Mesendoderm (in vitro differentiated cells): ENCODE data around the gene KIF11.
"Not testable (repeated sequence)": the region's sequence is repeated elsewhere in the genome, so short reads cannot be mapped to it uniquely, and the experiment has no call there.

ENCODE experiments used
- DNase-seq: peaks from one replicate; pipeline ENCODE4 v3.0.0; 2013
- H2AK5ac ChIP-seq: 2 replicates; pipeline ENCODE4 v1.6.1; 2013; ENCODE audit warnings: low read length, inconsistent platforms
- H2BK120ac ChIP-seq: 2 replicates; pipeline ENCODE4 v1.6.1; 2013; ENCODE audit warnings: low read depth, mild to moderate bottlenecking, low read length, moderate library complexity, mixed read lengths
- H2BK15ac ChIP-seq: replicated peaks from 2 replicates; pipeline ENCODE4 v1.6.1; 2013; ENCODE audit warnings: low read depth, mild to moderate bottlenecking, moderate library complexity
- H2BK5ac ChIP-seq: 2 replicates; pipeline ENCODE4 v1.6.1; 2013; ENCODE audit warnings: low read length, inconsistent platforms
- H3K18ac ChIP-seq: 2 replicates; pipeline ENCODE4 v1.6.1; 2013; ENCODE audit warnings: mild to moderate bottlenecking, low read length, mixed read lengths
- H3K23ac ChIP-seq: one replicate; pipeline ENCODE4 v1.6.1; 2013; ENCODE audit warnings: low read length
- H3K27ac ChIP-seq: 2 replicates; pipeline ENCODE4 v1.5.1; 2013; ENCODE audit warnings: low read depth, mild to moderate bottlenecking, inconsistent platforms, low read length, moderate library complexity
- H3K27me3 ChIP-seq: 2 replicates; pipeline ENCODE4 v1.6.1; 2013; ENCODE audit warnings: low read length, control low read depth, mild to moderate bottlenecking, inconsistent platforms; ENCODE audit not compliant: insufficient read depth, poor library complexity
- H3K36me3 ChIP-seq: 2 replicates; pipeline ENCODE4 v1.6.1; 2013; ENCODE audit warnings: low read length, inconsistent platforms; ENCODE audit not compliant: control insufficient read depth, insufficient read depth
- H3K4ac ChIP-seq: one replicate; pipeline ENCODE4 v1.6.1; 2013; ENCODE audit warnings: low read depth, mild to moderate bottlenecking, low read length, moderate library complexity
- H3K4me1 ChIP-seq: 2 replicates; pipeline ENCODE4 v1.6.1; 2013; ENCODE audit warnings: low read depth, low read length, inconsistent platforms; ENCODE audit not compliant: control insufficient read depth
- H3K4me2 ChIP-seq: 2 replicates; pipeline ENCODE4 v1.6.1; 2013; ENCODE audit warnings: low read length
- H3K4me3 ChIP-seq: 2 replicates; pipeline ENCODE4 v1.5.1; 2013; ENCODE audit warnings: mild to moderate bottlenecking, low read length
- H3K56ac ChIP-seq: one replicate; pipeline ENCODE4 v1.6.1; 2013; ENCODE audit warnings: low read length
- H3K79me1 ChIP-seq: 2 replicates; pipeline ENCODE4 v1.6.1; 2013; ENCODE audit warnings: low read length, inconsistent platforms
- H3K79me2 ChIP-seq: 2 replicates; pipeline ENCODE4 v1.6.1; 2013; ENCODE audit warnings: mild to moderate bottlenecking, low read length; ENCODE audit not compliant: control insufficient read depth, insufficient read depth
- H3K9ac ChIP-seq: 2 replicates; pipeline ENCODE4 v1.6.1; 2013; ENCODE audit warnings: low read length, inconsistent platforms
- H4K5ac ChIP-seq: one replicate; pipeline ENCODE4 v1.6.1; 2013; ENCODE audit warnings: low read length
- H4K8ac ChIP-seq: one replicate; pipeline ENCODE4 v1.6.1; 2013; ENCODE audit warnings: low read depth, mild to moderate bottlenecking, control low read depth, low read length, moderate library complexity
- WGBS: extraction: QIAGEN DNeasy Blood & Tissue Kit; methylation state at CpG from one replicate; pipeline ENCODE4 v1.1.7; 2013; ENCODE audit warnings: low lambda C conversion rate, missing lambda C conversion rate; ENCODE audit not compliant: insufficient coverage; ENCODE audit errors: extremely low coverage; 5-methylcytosine and 5-hydroxymethylcytosine counted together

KIF11 gene

DNA sequence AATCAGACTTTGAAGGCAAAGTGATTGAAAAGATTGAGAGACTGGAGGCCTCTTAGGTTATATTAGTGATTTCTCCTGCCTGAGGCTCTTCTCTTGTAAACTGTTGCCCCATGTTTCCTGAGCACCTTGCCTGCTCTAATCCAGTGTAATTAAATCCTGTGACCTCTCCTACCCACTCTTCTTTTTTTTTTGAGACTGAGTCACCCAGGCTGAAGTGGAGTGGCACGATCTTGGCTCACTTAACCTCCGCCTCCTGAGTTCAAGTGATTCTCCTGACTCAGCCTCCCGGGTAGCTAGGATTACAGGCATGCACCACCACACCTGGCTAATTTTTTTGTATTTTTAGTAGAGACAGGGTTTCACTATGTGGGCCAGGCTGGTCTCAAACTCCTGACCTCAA lies 57.9 kb downstream of the KIF11 start:
- H3K4me3 ChIP-seq, H3K79me1 ChIP-seq, H3K79me2 ChIP-seq, H3K36me3 ChIP-seq, H3K4me1 ChIP-seq, H3K23ac ChIP-seq, H3K27me3 ChIP-seq, H3K9ac ChIP-seq, DNase-seq, H3K4ac ChIP-seq, H2BK120ac ChIP-seq, H2BK5ac ChIP-seq, H3K56ac ChIP-seq, H3K27ac ChIP-seq, H3K18ac ChIP-seq, H3K4me2 ChIP-seq, H4K8ac ChIP-seq, H4K5ac ChIP-seq, H2AK5ac ChIP-seq, H2BK15ac ChIP-seq: not testable (repeated sequence)
- no CpG with 5 or more reads among the region's 3 CpGs for WGBS

DNA sequence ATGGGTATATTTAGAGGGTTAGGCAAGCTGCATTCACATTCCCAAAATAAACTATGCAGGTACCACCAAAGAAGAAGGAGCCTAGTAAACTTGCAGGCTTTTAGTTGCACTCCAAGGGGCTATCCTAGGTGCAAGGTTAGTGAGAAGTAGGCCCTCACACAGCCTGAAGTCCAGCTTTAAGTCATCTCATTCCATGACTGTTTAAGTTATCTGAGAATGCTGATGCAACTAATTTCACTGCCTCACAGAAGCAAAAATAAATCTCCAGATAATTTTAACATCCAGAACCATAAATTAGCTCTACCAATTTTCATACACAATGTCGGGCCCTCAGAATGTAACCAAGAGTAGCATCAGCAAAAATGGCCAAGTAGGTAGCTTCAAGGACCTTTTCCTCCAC lies 62.5 kb downstream of the KIF11 start:
- no peak overlapping the region for H3K9ac ChIP-seq
- H3K4ac ChIP-seq = no peak overlapping the region
- no peak overlapping the region for H2BK120ac ChIP-seq
- no peak overlapping the region for H3K27ac ChIP-seq
- no peak overlapping the region for H2BK15ac ChIP-seq
- H2AK5ac ChIP-seq = no peak overlapping the region
- H2BK5ac ChIP-seq = no peak overlapping the region
- no peak overlapping the region for H4K5ac ChIP-seq
- no peaks in the 10 kb centered on the region for H3K4me1 ChIP-seq
- no peak overlapping the region for H3K23ac ChIP-seq
- no peaks in the 10 kb centered on the region for H3K79me1 ChIP-seq
- no peak overlapping the region for H3K56ac ChIP-seq
- H3K4me3 ChIP-seq = no peak overlapping the region
- no peak overlapping the region for H3K18ac ChIP-seq
- H4K8ac ChIP-seq = no peak overlapping the region
- no peaks in the 10 kb centered on the region for H3K27me3 ChIP-seq
- no CpG with 5 or more reads among the region's 1 CpG for WGBS
- no peaks in the 10 kb centered on the region for H3K79me2 ChIP-seq
- no peak overlapping the region for H3K4me2 ChIP-seq
- no peak for DNase-seq
- peaks cover 6% of the 10 kb centered on the region for H3K36me3 ChIP-seq

DNA sequence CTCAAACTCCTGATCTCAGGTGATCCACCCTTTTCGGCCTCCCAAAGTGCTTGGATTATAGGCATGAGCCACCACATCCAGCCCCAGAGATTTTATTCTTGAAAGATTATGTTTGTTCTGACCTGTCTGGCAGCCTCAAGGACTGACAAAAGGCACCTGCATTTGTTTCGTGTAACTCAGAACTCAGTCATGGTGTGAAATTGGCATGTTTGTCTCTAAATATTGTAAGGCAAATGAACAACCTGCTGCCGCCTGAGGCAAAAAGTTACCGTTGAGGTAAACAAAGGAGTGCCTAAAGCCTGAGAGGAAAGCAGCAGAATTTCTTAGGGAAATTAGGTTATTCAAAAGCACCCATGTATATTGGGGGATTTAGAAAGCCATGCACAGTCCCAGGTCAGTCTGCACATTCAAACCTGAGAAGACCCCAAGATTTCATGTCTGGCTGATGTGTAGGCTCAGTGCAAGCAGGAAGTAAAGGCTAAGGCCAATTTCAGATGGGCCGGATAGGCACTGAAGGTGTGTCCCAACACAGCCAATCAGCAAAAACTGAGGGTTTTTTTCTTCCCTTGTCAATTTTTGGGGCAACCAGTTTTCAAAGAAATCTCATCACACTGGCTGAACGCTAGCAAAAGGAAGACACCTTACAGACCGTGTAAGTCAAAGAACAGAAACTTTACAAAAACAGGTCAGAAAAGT lies 63.5 kb downstream of the KIF11 start:
- H3K79me1 ChIP-seq = no peaks in the 10 kb centered on the region
- no peaks in the 10 kb centered on the region for H3K27me3 ChIP-seq
- no peak overlapping the region for H3K27ac ChIP-seq
- no peak overlapping the region for H3K4me2 ChIP-seq
- no peak overlapping the region for H2BK15ac ChIP-seq
- H2BK5ac ChIP-seq = no peak overlapping the region
- H4K5ac ChIP-seq = no peak overlapping the region
- no peak overlapping the region for H3K9ac ChIP-seq
- DNase-seq = no peak
- WGBS = no CpG with 5 or more reads among the region's 7 CpGs
- H3K36me3 ChIP-seq = peaks cover 4% of the 10 kb centered on the region
- no peak overlapping the region for H2AK5ac ChIP-seq
- no peak overlapping the region for H2BK120ac ChIP-seq
- no peak overlapping the region for H3K4ac ChIP-seq
- no peaks in the 10 kb centered on the region for H3K79me2 ChIP-seq
- H3K18ac ChIP-seq = no peak overlapping the region
- no peak overlapping the region for H4K8ac ChIP-seq
- H3K4me1 ChIP-seq = no peaks in the 10 kb centered on the region
- H3K23ac ChIP-seq = no peak overlapping the region
- no peak overlapping the region for H3K56ac ChIP-seq
- no peak overlapping the region for H3K4me3 ChIP-seq

DNA sequence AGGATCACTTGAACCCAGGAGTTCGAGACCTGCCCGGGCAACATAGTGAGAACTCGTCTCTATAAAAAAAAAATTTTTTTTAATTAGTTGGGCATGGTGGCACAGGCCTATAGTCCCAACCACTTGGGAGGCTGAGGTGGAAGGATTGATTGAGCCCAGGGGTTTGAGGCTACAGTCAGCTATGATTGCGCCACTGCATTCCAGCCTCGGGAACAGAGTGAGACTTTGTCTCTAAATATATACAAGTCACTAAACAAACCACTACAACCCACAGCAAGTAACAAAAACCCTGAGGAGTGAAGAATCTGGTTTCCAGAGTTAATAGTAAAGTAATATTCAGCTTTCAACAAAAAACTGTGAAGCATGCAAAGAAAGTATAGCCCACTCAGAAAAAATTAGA lies 64.1 kb downstream of the KIF11 start:
- H3K27ac ChIP-seq = no peak overlapping the region

DNA sequence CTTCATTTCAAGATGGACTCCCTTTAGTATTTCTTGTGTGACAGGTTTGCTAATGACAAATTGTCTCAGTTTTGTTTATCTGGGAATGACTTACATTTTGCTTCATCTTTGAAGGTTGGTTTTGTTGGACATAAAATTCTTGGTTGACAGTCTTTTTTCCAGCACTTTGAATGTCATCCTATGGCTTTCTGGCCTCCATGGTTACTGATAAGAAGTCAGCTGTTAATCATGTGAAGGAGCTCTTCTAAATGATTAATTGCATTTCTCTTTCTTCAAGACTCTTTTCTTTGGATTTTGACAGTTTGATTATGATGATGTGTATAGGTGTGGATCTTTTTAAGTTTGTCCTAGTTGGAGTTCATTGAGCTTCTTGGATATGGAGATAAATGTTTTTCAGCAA lies 69.9 kb downstream of the KIF11 start:
- Histone ChIP-seq H2BK15ac (no peak overlapping the region), H4K5ac (no peak overlapping the region), H2BK120ac (no peak overlapping the region), H3K4ac (no peak overlapping the region), H3K36me3 (no peaks in the 10 kb centered on the region), H3K27ac (no peak overlapping the region), H4K8ac (no peak overlapping the region), H3K79me1 (no peaks in the 10 kb centered on the region), H3K4me3 (no peak overlapping the region), H3K4me1 (no peaks in the 10 kb centered on the region), H3K23ac (no peak overlapping the region), H3K79me2 (no peaks in the 10 kb centered on the region), H2BK5ac (no peak overlapping the region), H2AK5ac (no peak overlapping the region), H3K18ac (no peak overlapping the region), H3K4me2 (no peak overlapping the region), H3K27me3 (no peaks in the 10 kb centered on the region), H3K9ac (no peak overlapping the region), H3K56ac (no peak overlapping the region)
- DNase-seq = peak; percentile 36

More for the DNA sequence above, 64.1 kb downstream of the KIF11 start:
- no peak overlapping the region for H3K23ac ChIP-seq
- no peak overlapping the region for H2BK120ac ChIP-seq
- no peak overlapping the region for H2BK15ac ChIP-seq
- DNase-seq = no peak
- H2AK5ac ChIP-seq = no peak overlapping the region
- no peak overlapping the region for H4K8ac ChIP-seq
- no peaks in the 10 kb centered on the region for H3K79me2 ChIP-seq
- no peak overlapping the region for H2BK5ac ChIP-seq
- H3K36me3 ChIP-seq = peaks cover 2% of the 10 kb centered on the region
- no peak overlapping the region for H3K9ac ChIP-seq
- no peak overlapping the region for H3K4me2 ChIP-seq
- H3K79me1 ChIP-seq = no peaks in the 10 kb centered on the region
- no peak overlapping the region for H3K56ac ChIP-seq
- no peak overlapping the region for H3K4me3 ChIP-seq
- WGBS = no CpG with 5 or more reads among the region's 5 CpGs
- H3K4me1 ChIP-seq = no peaks in the 10 kb centered on the region
- no peaks in the 10 kb centered on the region for H3K27me3 ChIP-seq
- no peak overlapping the region for H3K18ac ChIP-seq
- no peak overlapping the region for H3K4ac ChIP-seq
- no peak overlapping the region for H4K5ac ChIP-seq

DNA sequence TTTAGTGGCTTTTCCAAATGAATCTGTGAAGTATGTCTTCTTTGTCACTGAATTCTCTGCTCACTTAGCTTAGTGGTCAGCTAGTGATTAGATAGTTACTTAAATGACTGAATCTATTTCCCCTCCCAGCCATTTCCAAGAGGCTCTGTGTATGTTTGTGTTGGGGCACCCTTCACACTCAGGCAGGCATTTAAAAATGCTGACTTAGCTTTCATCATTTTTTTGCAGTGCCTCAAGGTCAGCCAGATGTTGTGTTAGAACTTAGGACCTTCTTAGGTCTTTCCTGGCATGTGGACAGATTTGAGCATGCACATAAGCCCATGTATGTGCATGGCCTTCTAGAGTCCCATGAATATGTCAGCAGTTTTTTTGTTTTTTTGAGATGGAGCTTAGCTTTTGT lies 71.4 kb downstream of the KIF11 start:
- no peaks in the 10 kb centered on the region for H3K27me3 ChIP-seq
- H3K4me3 ChIP-seq = no peak overlapping the region
- H3K18ac ChIP-seq = no peak overlapping the region
- H3K79me1 ChIP-seq = no peaks in the 10 kb centered on the region
- no peaks in the 10 kb centered on the region for H3K36me3 ChIP-seq
- no peak overlapping the region for H2AK5ac ChIP-seq
- no peak overlapping the region for H3K4ac ChIP-seq
- H3K9ac ChIP-seq = no peak overlapping the region
- H3K56ac ChIP-seq = no peak overlapping the region
- no peak overlapping the region for H4K5ac ChIP-seq
- no peak overlapping the region for H3K4me2 ChIP-seq
- no peak overlapping the region for H2BK120ac ChIP-seq
- no peaks in the 10 kb centered on the region for H3K79me2 ChIP-seq
- H3K23ac ChIP-seq = no peak overlapping the region
- no peak overlapping the region for H4K8ac ChIP-seq
- no peak for DNase-seq
- no peak overlapping the region for H3K27ac ChIP-seq
- H2BK5ac ChIP-seq = no peak overlapping the region
- no peak overlapping the region for H2BK15ac ChIP-seq
- no peaks in the 10 kb centered on the region for H3K4me1 ChIP-seq
